HepG2 (cell line): Measurements from ENCODE around the gene EGFL8. TPM values are rescaled to one million over a fixed set of nuclear protein-coding genes. Genes with fewer than 3 reads are reported as not detected.

Experiments
- GPN1 ChIP-seq: sonication (generic); formaldehyde crosslinking; IDR thresholded peaks from 2 replicates; pipeline ENCODE4 v1.5.1; 2020; ENCODE audit warnings: missing genetic modification reagents, borderline replicate concordance
- SNAI1 ChIP-seq: sonication (generic); formaldehyde crosslinking; IDR thresholded peaks from 2 replicates; pipeline ENCODE4 v1.5.0; 2020; ENCODE audit warnings: mild to moderate bottlenecking, missing genetic modification reagents, borderline replicate concordance
- THAP11 ChIP-seq: IDR thresholded peaks from 2 replicates; pipeline ENCODE4 v1.6.1; 2016; ENCODE audit warnings: missing biosample characterization, missing genetic modification reagents
- ZNF24 ChIP-seq: fragments of 450-650 bp; IDR thresholded peaks from 2 replicates; pipeline ENCODE4 v1.6.1; 2017; ENCODE audit warnings: antibody characterized with exemption, mild to moderate bottlenecking
- polyA plus RNA-seq, 8 experiments: library from polyadenylated mRNA; depleted of rRNA in 3 of 8; stranded (reverse) in 7 of 8; unstranded in 1 of 8; fragments of >200 nt; fragmentation: Illumina TruSeq in 4 of 8; extraction: Trizol in 4 of 8; gene quantifications; 2 replicates each; pipeline versions ENCODE4 v1.2.1 to v1.2.3, GENCODE V29; 2011 to 2016; ENCODE audit warnings: low read depth in 4 of 8, missing spikeins in 1 of 8, mixed read lengths in 1 of 8; ENCODE audit not compliant: insufficient read depth in 1 of 8
- total RNA-seq, 5 experiments: library from RNA; depleted of rRNA; stranded (reverse); fragments of >200 nt; fragmentation: Illumina TruSeq; extraction: Trizol; gene quantifications; 2 replicates each; pipeline ENCODE4 v1.2.3, GENCODE V29; 2016; ENCODE audit warnings: low read depth in 1 of 5
- TF ChIP-seq, protein P1 (sequence below): sonication (generic); formaldehyde crosslinking; IDR thresholded peaks from 2 replicates; pipeline ENCODE4 v1.5.1; 2020; ENCODE audit warnings: mild to moderate bottlenecking, missing genetic modification reagents, borderline replicate concordance
- TF ChIP-seq, protein P2 (sequence below): sonication (generic); formaldehyde crosslinking; IDR thresholded peaks from 2 replicates; pipeline ENCODE4 v1.5.0; 2020; ENCODE audit warnings: mild to moderate bottlenecking, missing genetic modification reagents, borderline replicate concordance
- TF ChIP-seq, protein P3 (sequence below): conservative IDR thresholded peaks from 2 replicates; pipeline ENCODE4 v1.6.1; 2018; ENCODE audit warnings: missing genetic modification reagents
- TF ChIP-seq, protein P4 (sequence below), 2 experiments: sonication (generic) in 1 of 2; formaldehyde crosslinking in 1 of 2; IDR thresholded peaks; 2 replicates each; pipeline versions ENCODE4 v1.4.0 to v1.6.1; 2018 to 2020; ENCODE audit warnings: missing genetic modification reagents in 2 of 2, borderline replicate concordance in 1 of 2, low read depth in 1 of 2, mild to moderate bottlenecking in 1 of 2, missing biosample characterization in 1 of 2
- TF ChIP-seq, protein P5 (sequence below): sonication (generic); formaldehyde crosslinking; conservative IDR thresholded peaks from 2 replicates; pipeline ENCODE4 v1.4.0; 2020; ENCODE audit warnings: missing genetic modification reagents
- TF ChIP-seq, protein P6 (sequence below): sonication (generic); formaldehyde crosslinking; IDR thresholded peaks from 2 replicates; pipeline ENCODE4 v1.4.0; 2020; ENCODE audit warnings: mild to moderate bottlenecking, missing genetic modification reagents

EGFL8 gene
- total and polyA plus RNA-seq, 2 of the 13 experiments (the other 11 are each of a cell fraction or from before 2014, with no cell fraction given) = 10.0 to 11.5 TPM

DNA sequence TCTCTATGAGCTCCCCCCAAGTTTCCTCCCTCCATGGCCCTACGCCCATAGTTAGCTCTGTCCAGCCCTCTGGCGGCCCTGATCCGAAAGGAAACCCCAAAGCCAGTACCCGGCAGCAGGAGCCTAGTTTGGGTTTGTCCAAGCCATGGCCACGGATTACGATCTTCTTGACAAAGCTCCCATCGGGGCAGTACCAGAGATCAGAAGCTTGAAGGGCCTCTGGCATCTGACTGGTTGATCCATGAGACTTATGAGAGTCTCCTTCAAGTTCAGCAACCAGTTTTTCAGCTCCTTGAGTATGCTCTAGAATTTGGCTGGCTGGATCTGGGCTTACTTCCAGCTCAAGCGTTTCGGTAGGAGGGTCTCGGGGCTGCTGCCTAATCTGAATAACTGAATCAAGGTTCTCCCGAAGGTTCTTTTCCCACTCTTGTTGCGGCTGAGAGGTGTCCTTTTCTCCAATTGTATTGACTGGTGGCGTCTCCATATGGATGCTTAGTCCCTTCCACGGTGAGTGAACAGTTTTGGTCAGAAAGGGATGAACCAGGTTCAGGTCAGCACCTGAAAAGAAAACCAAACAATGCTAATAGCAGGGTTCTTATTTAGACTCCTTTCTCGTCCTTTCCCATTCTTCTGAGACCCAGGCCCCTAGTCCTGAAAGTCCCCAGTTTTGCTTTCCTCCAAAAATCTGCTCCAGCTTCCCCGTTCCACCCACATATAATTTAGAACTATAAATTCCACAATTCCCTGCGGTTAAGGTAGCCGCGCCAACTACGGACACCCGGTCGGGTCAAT lies 34.9 kb upstream of the EGFL8 start (continued):
- TF ChIP-seq, protein P1, sequence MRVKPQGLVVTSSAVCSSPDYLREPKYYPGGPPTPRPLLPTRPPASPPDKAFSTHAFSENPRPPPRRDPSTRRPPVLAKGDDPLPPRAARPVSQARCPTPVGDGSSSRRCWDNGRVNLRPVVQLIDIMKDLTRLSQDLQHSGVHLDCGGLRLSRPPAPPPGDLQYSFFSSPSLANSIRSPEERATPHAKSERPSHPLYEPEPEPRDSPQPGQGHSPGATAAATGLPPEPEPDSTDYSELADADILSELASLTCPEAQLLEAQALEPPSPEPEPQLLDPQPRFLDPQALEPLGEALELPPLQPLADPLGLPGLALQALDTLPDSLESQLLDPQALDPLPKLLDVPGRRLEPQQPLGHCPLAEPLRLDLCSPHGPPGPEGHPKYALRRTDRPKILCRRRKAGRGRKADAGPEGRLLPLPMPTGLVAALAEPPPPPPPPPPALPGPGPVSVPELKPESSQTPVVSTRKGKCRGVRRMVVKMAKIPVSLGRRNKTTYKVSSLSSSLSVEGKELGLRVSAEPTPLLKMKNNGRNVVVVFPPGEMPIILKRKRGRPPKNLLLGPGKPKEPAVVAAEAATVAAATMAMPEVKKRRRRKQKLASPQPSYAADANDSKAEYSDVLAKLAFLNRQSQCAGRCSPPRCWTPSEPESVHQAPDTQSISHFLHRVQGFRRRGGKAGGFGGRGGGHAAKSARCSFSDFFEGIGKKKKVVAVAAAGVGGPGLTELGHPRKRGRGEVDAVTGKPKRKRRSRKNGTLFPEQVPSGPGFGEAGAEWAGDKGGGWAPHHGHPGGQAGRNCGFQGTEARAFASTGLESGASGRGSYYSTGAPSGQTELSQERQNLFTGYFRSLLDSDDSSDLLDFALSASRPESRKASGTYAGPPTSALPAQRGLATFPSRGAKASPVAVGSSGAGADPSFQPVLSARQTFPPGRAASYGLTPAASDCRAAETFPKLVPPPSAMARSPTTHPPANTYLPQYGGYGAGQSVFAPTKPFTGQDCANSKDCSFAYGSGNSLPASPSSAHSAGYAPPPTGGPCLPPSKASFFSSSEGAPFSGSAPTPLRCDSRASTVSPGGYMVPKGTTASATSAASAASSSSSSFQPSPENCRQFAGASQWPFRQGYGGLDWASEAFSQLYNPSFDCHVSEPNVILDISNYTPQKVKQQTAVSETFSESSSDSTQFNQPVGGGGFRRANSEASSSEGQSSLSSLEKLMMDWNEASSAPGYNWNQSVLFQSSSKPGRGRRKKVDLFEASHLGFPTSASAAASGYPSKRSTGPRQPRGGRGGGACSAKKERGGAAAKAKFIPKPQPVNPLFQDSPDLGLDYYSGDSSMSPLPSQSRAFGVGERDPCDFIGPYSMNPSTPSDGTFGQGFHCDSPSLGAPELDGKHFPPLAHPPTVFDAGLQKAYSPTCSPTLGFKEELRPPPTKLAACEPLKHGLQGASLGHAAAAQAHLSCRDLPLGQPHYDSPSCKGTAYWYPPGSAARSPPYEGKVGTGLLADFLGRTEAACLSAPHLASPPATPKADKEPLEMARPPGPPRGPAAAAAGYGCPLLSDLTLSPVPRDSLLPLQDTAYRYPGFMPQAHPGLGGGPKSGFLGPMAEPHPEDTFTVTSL (CRISPR knock-in tag) = no peak
- TF ChIP-seq, protein P2, sequence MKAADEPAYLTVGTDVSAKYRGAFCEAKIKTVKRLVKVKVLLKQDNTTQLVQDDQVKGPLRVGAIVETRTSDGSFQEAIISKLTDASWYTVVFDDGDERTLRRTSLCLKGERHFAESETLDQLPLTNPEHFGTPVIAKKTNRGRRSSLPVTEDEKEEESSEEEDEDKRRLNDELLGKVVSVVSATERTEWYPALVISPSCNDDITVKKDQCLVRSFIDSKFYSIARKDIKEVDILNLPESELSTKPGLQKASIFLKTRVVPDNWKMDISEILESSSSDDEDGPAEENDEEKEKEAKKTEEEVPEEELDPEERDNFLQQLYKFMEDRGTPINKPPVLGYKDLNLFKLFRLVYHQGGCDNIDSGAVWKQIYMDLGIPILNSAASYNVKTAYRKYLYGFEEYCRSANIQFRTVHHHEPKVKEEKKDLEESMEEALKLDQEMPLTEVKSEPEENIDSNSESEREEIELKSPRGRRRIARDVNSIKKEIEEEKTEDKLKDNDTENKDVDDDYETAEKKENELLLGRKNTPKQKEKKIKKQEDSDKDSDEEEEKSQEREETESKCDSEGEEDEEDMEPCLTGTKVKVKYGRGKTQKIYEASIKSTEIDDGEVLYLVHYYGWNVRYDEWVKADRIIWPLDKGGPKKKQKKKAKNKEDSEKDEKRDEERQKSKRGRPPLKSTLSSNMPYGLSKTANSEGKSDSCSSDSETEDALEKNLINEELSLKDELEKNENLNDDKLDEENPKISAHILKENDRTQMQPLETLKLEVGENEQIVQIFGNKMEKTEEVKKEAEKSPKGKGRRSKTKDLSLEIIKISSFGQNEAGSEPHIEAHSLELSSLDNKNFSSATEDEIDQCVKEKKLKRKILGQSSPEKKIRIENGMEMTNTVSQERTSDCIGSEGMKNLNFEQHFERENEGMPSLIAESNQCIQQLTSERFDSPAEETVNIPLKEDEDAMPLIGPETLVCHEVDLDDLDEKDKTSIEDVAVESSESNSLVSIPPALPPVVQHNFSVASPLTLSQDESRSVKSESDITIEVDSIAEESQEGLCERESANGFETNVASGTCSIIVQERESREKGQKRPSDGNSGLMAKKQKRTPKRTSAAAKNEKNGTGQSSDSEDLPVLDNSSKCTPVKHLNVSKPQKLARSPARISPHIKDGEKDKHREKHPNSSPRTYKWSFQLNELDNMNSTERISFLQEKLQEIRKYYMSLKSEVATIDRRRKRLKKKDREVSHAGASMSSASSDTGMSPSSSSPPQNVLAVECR (CRISPR knock-in tag) = no peak
- TF ChIP-seq GPN1 (CRISPR knock-in tag) (no peak), THAP11 (CRISPR knock-in tag) (no peak), SNAI1 (no peak), ZNF24 (no peak)
- TF ChIP-seq, protein P3, sequence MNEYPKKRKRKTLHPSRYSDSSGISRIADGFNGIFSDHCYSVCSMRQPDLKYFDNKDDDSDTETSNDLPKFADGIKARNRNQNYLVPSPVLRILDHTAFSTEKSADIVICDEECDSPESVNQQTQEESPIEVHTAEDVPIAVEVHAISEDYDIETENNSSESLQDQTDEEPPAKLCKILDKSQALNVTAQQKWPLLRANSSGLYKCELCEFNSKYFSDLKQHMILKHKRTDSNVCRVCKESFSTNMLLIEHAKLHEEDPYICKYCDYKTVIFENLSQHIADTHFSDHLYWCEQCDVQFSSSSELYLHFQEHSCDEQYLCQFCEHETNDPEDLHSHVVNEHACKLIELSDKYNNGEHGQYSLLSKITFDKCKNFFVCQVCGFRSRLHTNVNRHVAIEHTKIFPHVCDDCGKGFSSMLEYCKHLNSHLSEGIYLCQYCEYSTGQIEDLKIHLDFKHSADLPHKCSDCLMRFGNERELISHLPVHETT (CRISPR knock-in tag) = no peak
- TF ChIP-seq, protein P4, sequence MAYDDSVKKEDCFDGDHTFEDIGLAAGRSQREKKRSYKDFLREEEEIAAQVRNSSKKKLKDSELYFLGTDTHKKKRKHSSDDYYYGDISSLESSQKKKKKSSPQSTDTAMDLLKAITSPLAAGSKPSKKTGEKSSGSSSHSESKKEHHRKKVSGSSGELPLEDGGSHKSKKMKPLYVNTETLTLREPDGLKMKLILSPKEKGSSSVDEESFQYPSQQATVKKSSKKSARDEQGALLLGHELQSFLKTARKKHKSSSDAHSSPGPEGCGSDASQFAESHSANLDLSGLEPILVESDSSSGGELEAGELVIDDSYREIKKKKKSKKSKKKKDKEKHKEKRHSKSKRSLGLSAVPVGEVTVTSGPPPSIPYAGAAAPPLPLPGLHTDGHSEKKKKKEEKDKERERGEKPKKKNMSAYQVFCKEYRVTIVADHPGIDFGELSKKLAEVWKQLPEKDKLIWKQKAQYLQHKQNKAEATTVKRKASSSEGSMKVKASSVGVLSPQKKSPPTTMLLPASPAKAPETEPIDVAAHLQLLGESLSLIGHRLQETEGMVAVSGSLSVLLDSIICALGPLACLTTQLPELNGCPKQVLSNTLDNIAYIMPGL (CRISPR knock-in tag; IDR thresholded peaks at IDR 0.05; ENCODE audit: borderline replicate concordance in 1 of 2, low read depth in 1 of 2) = no peak
- TF ChIP-seq, protein P5, sequence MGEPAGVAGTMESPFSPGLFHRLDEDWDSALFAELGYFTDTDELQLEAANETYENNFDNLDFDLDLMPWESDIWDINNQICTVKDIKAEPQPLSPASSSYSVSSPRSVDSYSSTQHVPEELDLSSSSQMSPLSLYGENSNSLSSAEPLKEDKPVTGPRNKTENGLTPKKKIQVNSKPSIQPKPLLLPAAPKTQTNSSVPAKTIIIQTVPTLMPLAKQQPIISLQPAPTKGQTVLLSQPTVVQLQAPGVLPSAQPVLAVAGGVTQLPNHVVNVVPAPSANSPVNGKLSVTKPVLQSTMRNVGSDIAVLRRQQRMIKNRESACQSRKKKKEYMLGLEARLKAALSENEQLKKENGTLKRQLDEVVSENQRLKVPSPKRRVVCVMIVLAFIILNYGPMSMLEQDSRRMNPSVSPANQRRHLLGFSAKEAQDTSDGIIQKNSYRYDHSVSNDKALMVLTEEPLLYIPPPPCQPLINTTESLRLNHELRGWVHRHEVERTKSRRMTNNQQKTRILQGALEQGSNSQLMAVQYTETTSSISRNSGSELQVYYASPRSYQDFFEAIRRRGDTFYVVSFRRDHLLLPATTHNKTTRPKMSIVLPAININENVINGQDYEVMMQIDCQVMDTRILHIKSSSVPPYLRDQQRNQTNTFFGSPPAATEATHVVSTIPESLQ (CRISPR knock-in tag) = no peak; the same call in 1 of the 2 replicates
- TF ChIP-seq, protein P6, sequence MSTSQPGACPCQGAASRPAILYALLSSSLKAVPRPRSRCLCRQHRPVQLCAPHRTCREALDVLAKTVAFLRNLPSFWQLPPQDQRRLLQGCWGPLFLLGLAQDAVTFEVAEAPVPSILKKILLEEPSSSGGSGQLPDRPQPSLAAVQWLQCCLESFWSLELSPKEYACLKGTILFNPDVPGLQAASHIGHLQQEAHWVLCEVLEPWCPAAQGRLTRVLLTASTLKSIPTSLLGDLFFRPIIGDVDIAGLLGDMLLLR (CRISPR knock-in tag) = no peak
